ENCODE data around the gene BBOF1.
"Not testable (repeated sequence)": the region's sequence is repeated elsewhere in the genome, so short reads cannot be mapped to it uniquely, and the experiment has no call there.

BBOF1 gene, protein sequence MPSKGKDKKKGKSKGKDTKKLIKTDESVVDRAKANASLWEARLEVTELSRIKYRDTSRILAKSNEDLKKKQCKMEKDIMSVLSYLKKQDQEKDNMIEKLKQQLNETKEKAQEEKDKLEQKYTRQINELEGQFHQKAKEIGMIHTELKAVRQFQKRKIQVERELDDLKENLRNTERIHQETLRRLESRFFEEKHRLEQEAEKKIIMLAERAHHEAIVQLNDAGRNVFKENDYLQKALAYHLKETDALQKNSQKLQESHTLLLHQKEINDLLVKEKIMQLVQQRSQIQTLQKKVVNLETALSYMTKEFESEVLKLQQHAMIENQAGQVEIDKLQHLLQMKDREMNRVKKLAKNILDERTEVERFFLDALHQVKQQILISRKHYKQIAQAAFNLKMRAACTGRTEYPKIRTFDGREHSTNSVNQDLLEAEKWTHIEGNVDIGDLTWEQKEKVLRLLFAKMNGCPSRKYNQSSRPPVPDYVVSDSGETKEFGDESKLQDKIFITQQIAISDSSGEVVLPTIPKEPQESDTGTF

DNA sequence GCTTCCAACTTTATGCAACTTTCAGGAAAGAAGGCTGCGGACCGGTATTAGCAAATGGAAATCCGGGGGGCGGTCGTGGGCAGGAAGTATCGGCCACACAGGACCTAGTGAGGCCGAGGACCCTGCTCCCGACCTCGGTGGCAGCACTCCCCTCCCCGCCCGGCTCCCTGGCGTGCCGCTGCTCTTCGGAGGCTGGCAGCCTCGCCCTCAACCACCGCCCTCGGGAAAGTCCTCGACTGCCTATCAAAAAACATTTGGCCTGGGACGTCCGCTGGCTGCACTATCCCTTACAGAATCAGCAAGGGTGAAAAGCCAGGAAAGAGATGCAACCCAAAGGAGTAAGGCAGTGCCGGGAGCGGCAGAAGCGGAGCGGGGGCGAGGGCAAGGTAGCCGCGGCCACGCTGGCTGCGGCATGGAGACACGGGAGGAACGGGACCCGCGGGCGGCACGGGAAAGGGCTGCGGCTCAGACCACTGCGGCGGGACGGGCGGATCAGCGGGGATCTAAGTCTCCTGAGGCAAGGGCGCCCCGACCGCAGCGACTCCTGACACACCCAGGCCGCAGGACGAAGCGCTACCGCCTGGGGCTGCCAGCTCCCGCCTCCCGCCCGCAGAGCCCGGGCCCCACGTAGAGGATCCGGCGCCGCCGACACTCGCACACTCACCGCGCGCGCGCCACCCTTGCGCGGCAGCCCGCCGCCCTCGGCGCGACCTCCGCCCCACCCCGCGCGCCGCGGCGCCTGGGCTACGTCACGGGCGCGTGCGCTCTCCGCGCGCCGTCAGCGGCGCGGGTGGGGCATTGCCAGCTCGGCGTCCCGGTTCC lies at the start of gene BBOF1, which contains the start of gene ENTPD5:
BBOF1 (plus strand) TSS at position 764 of the 822 bp plus-strand sequence. CDS start 130 bp downstream, outside the sequence.
ENTPD5 (minus strand) TSS at position 703 of the 822 bp plus-strand sequence. CDS start 31,186 bp downstream, outside the sequence.
- peak; percentile 82 for DNase-seq (ENCODE audit: low spot score)

DNA sequence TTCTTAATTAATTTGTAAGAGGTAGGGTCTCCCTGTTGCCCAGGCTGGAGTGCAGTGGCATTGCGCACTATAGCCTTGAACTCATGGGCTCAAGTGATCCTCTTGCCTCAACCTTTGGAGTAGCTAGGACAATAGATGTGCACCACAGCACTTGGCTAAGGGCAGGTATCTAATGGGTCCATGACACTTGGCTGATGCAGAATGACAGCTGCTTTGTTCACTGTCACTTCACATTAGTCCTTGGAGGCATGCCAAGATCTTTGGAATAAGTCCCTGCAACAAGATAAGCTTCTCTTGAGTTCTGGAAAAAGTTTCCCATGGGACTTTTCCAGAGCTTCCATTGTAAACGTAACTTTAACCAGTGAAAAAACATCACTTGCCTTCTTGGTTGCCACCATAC lies 45.7 kb upstream of the BBOF1 start:
- DNase-seq (ENCODE audit: low spot score) = no peak

DNA sequence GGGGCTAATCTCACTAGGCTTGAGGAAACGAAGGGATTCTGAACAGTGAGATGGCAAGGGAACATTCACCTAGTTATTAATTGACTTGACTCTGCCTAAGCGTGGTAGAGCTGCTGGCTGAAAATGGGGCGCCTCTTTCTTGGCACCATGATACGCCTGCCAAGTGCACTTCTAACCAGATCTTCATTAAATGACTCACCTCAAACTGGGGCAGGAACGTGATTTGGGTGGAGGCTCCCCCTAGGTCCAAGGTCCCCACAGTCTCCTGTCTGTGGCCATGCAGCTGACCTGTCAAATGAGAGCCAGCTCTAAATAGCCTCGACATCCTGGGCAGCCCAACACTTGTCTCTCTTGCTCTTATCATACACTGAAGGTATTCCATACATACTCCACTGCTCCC lies 43.0 kb upstream of the BBOF1 start:
- DNase-seq (ENCODE audit: low spot score) = no peak

DNA sequence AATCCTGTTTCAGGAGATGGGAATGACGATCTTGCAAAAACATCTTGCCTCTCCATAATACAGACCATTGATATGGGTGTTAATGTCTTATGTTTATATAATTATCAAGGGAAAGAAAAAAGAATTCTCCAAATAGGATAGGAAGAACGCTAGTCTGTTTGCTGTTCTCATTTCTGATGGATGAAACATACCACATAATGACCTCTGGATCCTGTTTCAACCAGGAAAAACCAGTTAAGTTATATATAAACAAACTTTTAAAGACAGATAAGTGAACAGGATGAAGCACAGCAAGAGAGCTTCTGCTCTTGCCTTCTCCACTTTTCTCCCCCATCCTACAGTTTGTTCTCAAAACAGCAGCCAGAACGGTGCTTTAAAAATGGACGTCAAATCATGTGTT lies 41.3 kb upstream of the BBOF1 start:
- DNase-seq (ENCODE audit: low spot score) = no peak

DNA sequence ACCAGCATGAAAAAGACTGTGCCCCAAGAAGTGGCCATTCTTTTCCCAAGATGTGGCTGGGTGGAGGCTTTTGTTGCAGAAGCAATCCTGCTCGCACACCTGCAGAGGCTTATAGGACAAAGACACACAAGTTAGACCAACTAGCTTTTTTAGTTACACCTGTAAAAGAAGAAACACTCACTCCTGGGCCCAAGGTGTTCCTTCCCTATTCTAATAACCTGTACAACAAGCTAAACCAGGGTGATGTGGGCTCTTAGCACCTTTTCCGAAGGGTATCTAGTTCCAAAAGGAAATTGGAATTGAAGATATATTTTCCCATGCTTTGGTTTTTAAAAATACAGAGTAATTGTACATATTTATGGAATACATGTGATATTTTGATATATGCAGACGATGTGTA lies 31.1 kb upstream of the BBOF1 start:
- no peak for DNase-seq (ENCODE audit: low spot score)

DNA sequence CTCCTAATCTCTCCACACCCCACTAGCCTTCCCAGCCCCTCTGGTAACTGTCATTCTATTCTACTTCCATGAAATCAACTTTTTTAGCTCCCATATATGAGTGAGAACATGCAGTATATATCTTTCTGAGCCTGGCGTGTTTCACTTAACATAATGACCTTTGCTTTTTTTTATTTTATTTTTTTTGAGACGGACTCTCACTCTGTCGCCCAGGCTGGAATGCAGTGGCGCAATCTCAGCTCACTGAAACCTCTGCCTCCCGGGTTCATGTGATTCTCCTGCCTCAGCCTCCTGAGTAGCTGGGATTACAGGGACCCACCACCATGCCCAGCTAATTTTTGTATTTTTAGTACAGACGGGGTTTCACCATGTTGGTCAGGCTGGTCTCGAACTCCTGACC lies 30.5 kb upstream of the BBOF1 start:
- not testable (repeated sequence) for DNase-seq (ENCODE audit: low spot score)

DNA sequence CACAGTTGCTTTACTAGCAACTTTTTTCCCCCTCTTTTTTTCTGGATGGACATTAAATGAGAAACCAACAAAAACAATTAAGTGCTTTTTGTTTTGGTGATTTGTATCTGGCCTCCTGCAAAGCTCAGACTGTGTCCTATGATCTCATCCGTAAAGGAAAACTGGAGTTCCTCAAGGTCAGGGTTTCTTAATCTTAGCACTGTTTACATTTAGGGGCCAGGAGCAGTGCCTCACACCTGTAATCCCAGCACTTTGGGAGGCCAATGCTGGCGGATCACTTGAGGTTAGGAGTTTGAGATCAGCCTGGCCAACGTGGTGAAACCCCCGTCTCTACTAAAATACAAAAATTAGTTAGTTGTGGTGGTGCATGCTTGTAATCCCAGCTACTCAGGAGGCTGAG lies 28.1 kb upstream of the BBOF1 start:
- DNase-seq (ENCODE audit: low spot score) = no peak

DNA sequence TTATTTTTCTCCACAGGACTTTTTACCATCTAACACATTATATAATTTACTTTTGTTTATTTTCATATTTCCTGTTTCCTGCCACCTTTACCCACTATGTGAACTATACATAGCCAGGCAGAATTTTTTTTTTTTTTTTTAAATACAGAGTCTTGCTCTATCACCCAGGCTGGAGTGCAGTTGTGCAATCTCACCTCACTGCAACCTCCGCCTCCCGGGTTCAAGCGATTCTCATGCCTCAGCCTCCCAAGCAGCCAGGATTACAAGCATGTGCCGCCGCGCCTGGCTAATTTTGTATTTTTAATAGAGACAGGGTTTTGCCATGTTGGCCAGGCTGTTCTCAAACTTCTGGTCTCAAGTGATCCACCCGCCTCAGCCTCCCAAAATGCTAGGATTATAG lies 24.2 kb upstream of the BBOF1 start:
- DNase-seq (ENCODE audit: low spot score) = not testable (repeated sequence)

DNA sequence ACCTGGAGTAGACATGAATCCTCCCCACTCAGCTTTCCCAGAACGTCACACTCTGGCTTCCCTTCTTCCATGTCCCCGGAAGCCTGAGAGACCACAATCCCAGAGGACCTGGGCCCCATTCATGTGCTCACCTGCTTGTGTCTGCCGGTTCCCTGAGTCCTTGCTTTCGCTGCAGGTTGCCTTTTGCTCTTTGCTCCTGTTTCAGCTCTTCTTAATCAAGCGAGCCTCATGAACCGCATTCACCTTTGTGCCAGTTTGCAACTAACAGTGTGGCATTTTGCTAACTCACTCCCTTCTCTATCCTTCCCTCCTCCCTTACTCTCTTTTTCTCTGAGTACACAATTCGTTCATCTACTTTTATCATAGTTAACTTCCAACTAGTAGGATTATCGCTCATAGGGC lies 23.2 kb upstream of the BBOF1 start:
- no peak for DNase-seq (ENCODE audit: low spot score)

DNA sequence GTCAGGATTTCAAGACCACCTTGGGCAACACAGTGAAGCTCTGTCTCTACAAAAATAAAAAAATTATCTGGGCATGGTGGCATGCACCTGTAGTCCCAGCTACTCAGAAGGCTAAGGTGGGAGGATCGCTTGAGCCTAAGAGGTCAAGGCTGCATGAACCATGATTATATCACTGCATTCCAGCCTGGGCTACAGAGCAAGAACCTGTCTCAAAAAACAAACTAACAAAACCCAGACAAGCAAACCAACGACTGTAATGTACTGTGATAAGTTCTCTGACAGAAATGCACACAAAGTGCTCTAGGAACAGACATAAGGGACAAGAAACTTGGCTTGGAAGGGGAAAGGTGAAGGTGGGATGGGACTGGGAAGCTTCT lies 22.4 kb upstream of the BBOF1 start:
- DNase-seq (ENCODE audit: low spot score) = no peak

DNA sequence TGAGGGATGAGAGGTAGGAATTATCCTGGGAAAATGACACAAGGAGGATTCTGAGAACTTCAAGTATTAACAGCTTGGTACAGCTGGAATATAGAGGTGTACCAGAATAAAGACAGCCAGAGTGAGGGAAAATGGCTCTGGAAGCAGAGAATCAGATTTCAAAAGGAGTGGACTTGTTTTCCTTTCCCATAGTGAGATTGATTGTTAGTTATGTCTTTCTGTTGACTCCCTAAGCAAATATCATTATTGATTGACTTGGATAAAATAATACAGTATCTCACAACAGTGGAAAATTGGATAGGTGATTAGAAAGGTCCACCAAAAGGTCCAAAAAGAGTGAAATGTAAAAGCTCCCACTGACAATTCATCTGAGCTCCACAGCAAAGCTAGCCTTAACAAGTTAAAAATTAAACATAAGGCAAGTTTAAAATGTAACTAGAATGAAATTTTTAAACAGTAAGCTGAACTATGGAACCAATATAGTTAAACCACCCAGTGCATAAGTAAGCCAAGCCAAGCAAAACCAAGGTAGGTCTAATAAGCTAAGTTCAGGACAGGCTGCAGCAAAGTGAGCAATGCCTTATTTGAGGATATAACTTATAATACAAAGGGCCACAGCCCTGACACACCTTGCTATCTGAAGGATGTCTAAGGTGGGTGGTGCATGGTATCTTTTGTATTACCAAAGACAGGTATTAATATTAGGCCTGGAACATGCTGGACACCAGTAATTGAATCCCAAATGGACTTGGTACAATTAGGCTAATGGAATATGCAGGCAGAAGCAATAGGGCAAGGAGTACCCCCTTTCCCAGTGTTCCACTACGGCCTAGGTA lies 21.8 kb upstream of the BBOF1 start:
- DNase-seq (ENCODE audit: low spot score) = no peak

DNA sequence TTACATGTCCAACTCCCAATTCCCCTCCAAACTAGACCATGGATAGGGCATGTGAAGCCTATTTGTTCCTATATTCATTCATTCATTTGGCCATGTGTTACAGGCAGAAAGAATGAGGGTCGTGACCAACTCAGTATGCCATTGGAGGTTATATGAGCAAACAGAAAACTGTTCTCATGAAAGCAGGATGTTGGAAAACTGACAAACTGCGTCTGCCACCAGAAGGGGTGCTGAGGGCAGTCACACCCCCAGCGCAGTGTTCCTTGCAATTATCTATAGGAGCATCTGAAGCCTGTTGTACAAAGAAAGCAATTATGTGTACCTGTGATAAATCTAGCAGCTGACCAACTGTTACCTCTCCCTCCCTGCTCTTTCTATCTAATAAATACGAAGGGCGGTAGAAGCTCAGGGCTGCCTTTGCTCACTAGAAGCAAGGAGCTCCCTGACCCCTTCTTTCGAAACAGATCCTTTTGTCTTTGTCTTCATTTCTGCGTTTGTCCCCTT lies 21.2 kb upstream of the BBOF1 start:
- no peak for DNase-seq (ENCODE audit: low spot score)

DNA sequence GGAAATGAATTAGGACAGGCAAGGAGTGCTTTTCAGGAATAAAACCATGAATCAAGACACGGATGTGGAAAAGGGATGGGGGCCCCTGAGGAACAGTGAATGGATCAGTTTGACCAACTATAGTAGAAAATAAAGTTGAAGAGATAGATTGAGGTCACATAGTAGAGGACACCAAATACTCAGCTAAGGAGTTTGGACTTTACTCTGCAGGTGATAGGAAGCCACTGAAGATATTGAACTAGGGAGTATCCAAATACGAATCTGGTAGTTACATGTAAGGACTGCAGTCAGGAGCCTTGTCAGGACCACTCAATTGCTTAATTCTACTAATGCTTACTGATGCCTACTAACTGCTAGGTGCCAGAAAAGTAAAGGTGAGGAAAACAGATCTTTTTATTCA lies 20.4 kb upstream of the BBOF1 start:
- DNase-seq (ENCODE audit: low spot score) = no peak

DNA sequence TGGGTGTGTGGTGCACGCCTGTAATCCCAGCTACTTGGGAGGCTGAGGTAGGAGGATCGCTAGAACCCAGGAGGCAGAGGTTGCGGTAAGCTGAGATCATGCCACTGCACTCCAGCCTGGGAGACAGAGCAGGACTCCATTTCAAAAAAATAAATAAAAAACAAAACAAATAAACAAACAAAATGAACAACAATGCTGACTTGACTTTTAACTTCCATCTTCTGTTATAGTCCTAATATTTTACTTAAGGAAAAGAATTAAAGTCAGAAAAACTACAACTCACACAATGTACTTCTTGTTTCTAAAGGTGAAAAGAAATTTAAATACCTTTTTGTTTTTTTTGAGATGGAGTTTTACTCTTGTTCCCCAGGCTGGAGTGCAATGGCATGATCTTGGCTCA lies 13.5 kb upstream of the BBOF1 start:
- not testable (repeated sequence) for DNase-seq (ENCODE audit: low spot score)

DNA sequence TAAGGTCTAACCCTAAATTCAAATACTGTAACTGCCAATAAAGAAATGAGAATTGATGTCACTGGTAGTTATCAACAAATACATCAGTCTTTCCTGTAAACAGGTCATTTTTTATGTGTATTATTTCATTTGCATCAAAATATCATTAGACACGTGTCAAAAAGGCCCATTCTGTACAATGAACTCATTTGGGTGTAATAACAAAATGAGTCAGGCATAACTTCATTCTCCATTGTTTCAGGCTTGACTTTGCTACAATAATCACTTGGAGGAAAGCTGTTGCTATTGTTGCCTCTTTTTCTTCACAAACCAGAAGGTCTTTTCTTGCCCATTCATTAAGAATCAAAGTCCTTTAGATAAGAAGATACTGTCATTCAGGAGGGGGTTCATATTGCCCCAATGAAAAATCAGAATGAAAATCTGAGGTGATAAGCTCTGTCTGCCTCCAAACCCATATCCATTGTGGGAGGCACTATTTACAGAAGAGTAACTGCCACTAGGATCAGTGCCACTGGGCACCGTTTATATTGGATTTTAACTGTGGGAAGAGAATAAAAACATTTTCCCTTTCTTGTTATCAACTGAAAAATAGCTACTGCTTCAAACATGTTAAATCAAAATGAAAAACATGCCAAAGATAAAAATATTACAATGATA lies 10.2 kb upstream of the BBOF1 start:
- DNase-seq (ENCODE audit: low spot score) = no peak

DNA sequence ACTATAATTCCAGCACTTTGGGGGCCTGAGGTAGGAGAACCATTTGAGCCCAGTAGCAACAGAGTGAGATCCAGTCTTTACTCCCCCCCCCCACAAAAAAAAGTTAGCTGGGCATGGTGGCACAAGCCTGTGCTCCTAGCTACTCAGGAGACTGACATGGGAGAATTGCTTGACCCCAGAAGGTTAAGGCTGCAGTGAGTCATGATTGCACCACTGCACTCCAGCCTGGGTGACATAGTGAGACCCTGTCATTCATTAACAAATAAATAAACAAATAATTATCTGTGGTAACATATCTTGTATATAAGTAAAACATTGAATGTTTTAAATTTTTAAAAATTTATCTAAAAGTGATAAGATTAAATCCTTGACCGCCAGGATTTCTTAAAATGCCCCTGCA lies 4.8 kb upstream of the BBOF1 start:
- DNase-seq (ENCODE audit: low spot score) = no peak

DNA sequence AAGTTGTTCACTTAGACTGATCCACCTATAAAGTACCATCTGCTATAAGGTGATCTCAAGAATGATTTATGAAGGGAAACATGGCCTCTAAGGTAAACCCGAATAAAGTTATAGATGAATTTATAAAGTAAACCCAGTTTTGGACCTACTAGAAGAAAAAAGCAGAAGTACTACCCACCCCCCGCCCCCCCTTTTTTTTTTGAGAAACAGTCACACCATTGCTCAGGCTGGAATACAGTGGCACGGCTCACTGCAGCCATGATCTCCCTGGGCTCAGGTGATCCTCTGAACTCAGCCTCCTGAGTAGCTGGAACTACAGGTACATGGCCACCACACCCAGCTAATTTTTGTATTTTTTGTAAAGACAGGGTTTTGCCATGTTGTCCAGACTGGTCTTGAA lies 4.0 kb upstream of the BBOF1 start:
- DNase-seq (ENCODE audit: low spot score) = no peak

DNA sequence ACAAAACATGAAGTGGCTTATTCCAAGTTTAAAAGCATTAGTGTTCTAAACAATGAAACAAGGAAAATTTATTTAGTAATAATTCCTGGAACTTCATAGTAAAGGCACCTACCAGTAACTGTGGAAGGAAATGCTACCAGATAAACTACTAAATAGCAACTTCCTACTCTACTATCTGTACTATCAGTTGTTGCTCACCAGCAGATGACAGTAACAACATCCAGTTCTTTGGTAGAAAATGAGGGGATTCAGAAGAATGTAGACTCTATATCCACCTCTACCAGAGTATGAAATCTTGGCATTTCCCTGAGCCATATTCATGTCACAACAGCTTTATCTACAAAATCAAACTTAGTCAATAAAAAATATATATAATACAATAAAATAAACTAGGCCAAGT lies 3.2 kb upstream of the BBOF1 start:
- no peak for DNase-seq (ENCODE audit: low spot score)

DNA sequence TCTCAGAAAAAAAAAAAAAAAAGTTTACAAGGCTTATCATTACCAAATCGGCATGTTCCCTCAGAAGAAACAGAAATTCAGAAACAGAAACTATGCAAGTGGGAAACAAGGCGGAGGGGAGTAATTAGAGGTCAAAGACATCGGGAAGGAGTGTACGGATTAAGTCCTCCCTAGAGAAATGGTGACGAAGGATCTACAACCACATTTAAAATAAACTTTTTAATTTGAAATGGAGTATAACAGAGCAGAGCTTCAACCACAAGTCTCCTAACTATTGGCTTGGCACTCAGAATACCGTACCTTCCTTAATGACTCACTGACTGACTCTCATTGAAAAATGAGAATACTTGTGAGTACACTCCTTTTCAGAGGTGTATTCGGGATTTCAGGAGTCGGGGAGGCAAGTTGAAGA lies 969 bp upstream of the BBOF1 start:
- peak; percentile 17 for DNase-seq (ENCODE audit: low spot score)

DNA sequence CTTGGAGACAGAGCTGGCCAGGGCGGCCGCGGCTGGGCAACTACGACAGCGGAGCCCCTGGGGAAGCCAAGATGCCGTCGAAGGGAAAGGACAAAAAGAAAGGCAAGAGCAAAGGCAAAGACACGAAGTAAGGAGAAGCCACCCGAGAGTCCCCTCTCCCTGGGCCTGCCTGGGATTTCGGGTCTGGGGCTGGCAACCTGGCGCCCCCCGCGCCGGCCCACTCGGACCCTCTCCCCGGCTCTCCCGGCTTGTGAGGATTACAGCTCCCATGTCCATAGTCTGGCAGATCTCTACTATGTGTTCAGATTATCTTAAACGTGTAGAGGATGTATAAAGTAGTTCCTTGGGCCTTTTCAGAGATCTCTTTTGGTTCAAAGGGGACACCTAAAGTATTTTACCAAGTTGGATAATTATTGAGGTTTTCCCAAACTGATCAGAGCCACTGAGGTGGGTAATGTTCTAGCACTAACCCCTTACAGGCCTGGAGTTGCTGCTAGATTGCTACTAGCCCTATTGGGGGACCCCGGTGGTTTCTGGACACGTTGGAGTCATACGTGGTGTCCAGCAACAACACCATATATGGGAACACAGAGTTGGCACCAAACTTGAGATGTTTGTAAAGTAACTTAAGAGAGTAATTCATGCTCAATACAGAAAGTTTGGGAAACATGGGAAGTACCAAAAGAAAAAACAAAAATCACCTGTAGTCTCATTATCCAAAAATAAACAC lies 424 bp downstream of the BBOF1 start:
- peak; percentile 14 for DNase-seq (ENCODE audit: low spot score)

DNA sequence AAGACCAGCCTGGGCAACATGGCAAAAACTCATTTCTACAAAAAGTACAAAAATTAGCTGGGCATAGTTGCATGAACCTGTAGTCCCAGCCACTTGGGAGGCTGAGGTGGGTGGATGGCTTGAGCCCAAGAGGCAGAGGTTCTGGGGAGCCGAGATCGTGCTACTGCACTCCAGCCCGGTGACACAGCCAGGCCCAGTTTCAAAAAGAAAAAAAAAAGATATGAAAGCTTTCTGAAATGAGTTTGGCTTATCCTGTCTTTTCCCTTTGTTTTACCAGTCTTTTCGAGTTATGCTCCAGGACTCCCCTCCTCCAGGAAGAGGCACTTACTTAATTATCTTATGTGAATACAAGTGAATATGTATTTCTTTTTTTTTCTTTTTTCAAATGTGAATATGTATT lies 3.2 kb downstream of the BBOF1 start:
- DNase-seq (ENCODE audit: low spot score) = no peak
